IPS-NIHi7 (cell line): ENCODE measurements around the gene RAP2B.

Experiments
- DNase-seq: peaks from one replicate; pipeline ENCODE4 v3.0.0; 2012; ENCODE audit warnings: mixed read lengths; ENCODE audit errors: extremely low spot score

Gene RAP2B

DNA sequence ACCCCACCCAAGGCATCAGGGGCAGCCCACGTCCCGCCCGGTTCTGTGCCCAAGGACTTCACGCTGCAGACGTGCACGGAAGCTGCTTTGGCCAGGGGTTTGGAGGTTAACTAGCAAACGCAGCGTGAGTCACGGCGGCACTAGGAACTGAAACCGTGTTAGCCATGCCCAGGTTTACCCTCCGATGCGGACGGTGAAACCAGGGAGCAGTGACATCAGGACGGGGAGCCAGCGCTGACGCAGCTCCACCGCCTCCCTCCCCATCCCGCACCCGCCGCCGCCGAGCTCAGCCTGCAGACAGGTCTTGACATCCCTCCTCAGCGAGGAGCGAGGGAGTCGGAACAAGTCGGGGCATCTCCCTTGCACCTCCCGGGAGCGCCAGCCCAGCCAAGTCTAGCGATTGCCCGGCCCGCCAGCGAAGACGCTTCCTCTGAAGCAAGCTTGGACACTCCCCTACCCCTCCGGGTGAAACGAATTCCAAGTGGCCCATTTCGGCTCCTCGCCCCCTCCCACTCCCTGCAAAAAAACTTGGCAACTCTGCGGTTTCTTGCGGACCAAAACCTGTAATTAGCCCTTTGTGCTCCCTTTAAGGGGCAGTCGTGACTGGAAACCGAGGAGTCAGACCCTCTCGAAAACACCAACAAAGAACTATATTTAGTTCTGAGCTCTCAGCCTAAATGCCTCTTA, 1.4 kb upstream of the RAP2B start:
- DNase-seq = peak; percentile 73

DNA sequence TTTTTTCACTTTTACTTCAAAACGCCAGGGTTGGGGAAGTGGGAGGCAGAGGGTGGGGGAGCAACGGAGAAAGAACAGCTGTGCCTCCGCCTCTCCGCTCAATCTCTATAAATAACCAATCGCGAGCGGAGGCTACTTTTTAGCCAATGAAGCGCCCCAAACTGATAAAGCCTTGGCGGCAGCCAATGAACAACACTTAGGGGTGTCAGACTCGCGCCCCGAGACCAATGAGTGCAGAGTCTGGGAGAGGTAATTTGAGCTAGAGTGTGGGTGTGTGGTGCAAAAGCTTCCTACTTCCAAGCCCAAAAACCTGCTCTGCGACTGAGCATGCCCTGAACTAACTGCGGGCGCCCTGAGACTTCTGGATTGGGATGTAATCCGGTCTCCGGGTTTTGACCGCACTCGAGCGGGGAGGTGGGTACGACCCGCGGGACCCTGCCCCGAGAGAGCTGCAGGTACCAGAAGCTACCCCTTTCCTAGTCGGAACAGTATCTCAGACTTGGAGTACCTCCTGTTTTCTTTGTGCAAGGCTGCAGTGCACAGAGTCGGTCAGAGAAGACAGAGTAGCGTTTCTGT, 800 bp upstream of the RAP2B start:
- DNase-seq = peak; percentile 93

DNA sequence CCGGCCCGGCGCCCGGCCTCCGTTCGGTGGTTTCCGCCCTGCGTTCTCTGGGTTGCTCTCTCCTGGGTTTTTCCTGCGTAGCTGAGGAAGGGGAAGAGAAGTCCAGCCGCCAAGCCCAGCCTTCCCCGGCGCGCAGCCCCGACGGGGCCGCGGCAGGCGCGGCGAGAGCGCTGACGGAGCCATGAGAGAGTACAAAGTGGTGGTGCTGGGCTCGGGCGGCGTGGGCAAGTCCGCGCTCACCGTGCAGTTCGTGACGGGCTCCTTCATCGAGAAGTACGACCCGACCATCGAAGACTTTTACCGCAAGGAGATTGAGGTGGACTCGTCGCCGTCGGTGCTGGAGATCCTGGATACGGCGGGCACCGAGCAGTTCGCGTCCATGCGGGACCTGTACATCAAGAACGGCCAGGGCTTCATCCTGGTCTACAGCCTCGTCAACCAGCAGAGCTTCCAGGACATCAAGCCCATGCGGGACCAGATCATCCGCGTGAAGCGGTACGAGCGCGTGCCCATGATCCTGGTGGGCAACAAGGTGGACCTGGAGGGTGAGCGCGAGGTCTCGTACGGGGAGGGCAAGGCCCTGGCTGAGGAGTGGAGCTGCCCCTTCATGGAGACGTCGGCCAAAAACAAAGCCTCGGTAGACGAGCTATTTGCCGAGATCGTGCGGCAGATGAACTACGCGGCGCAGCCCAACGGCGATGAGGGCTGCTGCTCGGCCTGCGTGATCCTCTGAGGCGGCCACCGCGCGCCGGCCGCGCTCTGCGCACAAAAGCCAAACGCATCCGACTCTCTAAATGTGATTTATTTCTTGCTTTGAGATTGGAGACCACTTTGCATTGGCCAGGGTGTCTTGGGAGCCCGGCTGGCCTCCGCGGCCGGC, 727 bp downstream of the RAP2B start:
- peak; percentile 8 for DNase-seq

DNA sequence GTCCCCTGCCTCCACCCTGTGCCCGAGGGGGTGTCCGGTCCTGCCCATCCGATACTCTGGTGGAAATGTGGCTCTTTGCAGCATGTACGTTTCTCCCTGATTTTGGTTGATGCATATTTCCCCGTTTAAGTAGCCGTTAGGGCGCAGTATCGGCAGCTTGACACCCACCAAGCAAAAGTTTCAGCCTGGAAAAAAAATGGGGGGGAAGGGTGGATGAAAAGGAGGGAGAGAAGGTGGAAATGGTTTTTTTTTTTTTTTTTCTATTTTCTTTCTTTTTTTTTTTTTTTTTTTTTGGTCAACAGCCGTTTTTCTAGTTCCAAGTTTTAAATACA, 1.3 kb downstream of the RAP2B start:
- DNase-seq = no peak

DNA sequence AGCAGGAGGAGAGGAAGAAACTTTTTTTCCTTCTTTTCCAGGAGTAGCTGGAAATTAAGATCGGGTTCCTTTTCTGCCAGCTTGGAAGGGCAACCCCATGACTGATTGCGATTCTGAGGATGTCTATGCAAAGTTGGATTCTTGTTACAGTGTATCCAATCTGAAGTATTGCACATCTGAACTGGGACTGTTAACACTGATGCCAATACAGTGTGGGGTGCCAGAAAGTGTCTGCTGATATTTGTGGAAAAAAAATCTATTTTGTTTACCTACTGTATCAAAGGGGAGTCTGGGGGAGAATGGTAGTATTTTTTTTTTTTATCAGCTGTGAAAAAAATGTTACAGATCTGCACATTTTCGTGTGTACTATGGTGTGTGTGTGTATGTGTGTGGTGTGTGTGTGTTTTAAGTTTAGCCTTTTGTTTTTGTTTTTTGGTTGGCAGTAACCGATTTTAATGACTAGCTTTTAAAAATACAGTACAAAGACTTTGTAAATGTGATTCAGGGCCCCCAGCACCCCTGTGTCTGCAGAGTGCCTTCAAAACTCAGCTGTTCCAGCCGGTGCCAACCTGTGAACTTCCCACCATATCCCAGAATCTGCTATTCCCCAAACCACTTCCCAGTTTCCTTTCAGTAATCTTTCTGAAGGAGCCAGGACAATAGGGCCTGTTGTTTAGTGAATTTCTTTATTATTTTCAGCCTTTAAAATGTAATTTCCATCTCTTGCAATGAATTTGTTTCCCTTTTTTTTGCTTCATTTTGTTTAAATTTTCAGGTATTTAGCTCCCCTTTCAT, 1.9 kb downstream of the RAP2B start:
- DNase-seq = no peak

DNA sequence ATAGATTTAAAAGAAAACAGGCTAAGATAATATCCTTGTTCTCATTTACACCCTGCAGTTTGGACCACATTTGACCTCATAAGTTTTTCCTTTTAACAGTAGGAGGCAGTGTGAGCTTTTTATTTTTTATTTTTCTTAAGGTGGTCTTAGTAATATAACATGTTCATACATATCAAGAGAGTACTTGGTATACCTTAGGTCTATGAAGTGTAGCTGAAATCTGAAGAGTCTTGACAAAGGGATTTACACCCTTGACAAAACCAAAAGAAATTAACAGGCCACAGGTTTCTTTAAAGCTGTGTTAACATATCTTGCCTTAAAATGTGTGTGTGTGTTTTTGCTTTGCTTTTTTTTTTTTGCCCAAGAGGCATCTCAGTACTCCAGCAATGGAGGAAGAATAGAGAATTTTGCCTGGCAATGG, 3.2 kb downstream of the RAP2B start:
- no peak for DNase-seq

DNA sequence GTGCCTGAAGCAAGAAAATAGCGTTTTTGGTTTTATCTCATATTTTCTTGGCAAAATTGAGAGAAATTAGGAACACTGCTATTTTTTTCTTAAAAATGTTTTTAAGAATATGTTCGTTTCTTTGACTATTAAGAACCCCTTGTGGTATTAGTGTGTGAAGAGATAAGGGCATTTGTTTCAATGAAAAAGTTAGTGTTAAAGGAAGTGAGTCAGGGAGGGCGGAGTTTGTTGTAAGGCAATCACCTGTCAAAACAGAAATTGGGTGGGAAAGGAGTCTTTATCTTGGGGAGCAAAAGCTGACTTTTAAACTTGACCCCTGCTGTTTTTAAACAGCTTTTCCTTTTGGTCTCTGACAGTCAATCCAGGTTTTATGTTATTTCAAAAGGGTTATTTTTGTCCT, 4.2 kb downstream of the RAP2B start:
- DNase-seq = peak; percentile 12

DNA sequence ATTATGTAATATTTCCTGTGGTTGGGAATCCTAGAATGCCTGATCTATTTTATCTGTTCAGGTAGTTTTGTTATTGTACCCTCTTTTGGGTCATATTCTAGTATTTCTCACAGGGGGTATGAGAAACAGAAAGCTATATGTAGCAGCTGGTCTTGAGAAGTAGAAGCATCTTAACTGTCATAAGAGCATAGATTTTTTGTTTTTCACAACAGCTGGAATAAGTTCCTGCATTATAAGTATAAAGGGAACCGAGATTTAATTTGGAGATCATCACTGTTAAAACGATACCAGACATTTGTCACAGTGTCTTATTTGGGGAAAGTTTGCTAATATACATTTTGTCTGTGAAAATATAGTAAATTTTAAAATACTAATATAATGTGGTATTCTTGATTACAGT, 4.8 kb downstream of the RAP2B start:
- no peak for DNase-seq

DNA sequence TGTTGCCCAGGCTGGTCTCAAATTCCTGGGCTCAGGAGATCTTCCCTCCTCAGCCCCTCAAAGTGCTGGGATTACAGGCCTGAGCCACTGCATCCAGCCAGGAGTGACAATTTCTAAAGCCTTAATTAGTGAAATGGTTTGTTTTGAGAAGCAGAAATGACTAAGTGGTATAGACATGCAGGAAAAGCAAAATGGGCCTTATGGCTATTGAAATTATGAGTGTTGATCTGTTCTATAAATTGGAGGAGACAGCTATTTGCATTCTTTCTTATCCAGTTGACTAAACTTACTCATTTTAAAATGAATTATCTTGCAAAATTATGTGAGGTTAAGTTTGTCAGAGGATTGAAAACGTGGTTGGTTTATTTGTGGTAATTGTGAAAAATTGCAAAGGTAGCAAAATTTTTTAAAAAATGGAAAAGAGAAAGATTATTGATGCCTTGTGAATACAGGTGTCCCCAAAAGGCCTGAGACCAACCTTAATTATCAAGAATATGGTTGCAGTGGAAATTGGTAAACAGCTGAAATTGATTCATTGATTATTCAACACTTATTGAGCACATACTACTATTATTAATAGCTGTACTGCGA, 7.9 kb downstream of the RAP2B start:
- DNase-seq = no peak

DNA sequence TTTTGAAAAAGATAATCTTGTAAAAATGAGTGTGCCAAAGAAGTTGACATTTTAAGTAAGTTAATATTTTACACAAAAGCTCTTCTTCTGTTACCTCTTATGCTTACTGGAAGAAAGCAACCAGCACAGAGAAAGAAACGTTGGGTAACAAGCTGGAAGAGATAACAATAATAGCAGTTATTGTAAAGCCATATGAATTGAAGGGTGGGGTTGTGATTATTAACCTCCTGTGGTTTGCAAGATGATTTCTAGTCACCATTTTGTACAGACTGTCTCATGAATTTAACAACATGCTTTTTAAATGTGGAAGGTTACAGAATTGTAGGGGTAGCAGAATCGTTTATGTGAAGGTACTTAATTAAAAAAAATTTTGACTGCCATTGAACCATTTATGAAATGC, 9.2 kb downstream of the RAP2B start:
- DNase-seq = no peak

DNA sequence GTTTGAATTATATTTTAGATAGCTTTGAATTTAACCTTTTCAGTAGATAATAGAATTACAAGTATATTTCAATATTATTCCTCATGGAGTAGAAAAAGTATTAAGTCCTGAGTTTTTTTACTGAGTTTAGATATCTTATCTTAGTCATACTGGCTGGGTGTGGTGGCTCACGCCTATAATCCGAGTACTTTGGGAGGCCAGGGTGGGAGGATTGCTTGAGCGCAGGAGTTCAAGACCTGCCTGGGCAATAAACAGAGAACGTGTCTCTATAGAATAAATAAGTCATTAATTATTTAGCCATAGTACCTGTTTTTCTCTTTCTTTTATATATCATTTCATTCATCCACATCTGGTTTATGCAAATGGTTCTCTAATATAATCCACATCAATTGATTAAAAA, 9.9 kb downstream of the RAP2B start:
- no peak for DNase-seq

DNA sequence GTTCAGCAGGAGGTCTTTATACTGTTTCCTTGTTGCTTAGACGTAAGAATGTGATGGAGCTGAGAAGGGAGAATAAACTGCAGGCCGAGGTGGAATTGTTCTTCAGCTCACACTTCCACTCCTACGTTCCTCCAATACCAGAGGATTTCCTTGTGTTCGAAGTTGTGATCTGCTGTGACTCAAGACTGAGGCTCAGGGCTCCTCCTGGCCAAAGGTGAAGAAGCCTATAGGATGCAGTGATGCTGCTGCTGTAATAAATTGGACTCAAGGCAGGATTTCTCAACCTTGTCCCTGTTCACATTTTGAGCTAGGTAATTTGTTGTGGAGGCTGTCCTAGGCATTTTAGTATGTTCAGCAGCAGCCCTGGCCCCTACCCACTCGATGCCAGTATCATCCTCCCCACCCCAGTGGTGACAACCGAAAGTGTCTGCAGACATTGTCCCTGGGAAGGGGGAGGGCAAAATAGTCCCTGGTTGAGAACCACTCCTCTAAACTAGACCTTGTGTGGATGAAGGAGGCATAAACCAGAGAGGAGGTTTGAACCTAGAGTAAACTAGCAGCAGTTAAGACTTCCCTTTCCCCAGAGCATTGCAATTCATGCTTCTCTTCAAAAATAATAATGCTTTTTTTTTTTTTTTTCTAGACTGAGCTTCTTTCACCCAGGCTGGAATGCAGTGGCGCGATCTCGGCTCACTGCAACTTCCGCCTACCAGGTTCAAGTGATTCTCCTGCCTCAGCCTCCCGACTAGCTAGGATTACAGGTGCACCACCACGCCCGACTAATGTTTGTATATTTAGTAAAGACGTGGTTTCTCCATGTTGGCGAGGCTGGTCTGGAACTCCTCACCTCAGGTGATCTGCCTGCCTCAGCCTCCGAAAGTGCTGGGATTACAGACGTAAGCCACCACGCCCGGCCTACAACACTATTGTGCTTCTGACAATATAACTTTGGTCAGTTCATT, 11.1 kb downstream of the RAP2B start:
- no peak for DNase-seq

DNA sequence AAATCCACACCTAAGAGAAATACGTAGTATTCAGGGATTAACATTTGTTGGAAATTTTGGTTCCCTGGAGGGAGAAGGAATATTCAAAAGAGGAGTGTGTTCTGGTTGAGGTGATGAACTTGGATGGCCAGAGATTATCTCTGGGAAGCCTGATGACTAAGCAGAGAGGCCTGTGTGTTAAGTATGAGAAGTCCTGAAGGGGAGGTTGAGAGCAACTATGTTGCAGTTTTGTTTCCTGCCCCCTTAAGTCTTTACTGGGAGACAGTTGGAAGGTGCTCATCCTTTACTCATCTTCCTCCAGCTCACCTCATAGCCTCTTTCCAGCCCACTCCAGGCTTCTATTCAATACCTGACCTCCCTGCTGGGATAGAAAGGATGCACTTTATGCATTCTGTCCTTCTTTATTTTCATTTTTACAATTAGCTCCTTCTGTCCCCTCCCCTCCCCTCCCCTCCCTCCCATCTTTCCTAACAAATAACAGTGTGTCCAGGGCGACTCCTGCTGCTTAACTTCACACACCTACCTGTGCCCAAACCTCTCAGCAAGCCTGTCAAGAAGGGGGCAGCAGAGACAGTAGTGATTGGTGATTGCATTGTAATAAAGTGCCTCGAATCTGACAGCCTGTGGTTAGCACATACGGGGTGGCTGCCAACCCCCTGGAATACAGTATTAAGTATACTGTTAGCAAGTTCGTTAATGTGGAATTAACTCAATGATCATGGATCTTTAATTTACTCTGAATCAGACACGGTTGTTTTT, 11.9 kb downstream of the RAP2B start:
- DNase-seq = peak; percentile 43

DNA sequence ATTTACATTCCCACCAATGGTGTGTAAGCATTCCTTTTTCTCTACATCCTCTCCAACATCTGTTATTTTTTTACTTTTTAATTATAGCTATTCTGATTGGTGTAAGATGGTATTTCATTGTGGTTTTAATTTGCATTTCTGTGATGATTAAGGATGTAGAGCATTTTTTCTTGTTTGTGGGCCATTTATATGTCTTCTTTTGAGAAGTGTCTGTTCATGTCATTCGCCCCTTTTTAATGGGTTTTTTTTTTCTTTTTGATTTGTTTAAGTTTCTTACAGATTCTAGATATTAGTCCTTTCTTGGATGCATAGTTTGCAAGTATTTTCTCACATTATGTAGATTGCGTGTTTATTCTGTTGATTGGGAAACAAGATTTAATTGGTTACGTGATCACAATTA, 14.2 kb downstream of the RAP2B start:
- DNase-seq = no peak

DNA sequence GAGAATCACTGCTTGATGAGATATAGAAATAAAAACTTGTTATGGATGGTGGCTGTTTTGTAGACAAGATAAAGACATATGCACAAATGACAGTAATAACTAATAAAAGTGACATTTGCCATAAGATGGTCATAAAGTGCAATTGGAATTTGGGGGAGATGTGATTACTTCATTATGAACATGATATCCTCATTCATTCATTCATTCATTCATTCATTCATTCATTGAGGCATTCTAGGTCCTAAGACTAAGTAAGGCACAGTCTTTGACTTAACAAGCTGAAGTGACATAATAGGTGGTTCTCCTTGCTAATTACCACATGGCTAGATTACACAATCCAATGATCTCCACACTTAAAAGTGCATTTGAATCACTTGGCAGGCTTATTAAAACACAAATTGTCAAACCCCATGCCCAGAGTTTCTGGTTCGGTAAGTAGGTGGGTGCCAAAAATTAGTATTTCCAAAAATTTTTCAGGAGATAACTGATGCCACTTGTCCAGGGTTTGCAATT, 18.9 kb downstream of the RAP2B start:
- no peak for DNase-seq

DNA sequence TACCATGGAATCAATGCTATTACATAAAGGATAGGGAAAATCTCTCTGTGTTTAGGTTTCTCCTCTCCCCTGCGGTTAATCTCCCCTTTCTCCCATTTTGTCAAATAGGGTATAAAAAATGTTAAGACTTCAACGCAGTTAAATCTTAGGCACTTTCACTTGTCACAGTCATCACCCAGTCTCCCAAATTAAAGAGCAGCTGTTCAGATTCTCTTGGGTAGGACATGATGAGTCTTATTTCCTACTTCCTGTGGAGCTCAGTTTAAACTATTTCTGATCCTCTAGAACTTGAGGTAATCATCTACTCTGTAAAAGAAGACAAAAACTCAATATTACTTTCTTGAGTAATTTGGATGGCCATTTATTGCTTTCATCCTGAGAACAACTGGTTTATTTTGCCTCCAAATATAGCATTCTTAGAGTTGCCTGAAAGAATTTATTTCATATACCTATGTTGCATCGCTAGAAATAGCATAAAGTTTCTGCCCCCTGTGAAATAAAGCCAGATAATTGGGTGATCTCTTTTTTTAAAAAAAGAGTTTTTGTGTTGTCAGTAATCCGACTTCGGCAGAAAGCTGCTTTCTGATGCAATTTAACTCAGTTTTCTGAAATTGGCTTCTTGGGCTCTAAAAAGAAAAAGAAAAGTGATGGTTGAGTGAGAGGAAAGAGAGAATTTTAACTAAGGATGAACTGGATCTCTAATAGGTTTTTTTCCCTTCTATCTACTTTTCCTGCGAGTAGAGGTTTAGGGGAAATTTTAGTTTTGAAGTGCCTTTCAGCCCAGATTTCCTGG, 20.7 kb downstream of the RAP2B start:
- DNase-seq = no peak

DNA sequence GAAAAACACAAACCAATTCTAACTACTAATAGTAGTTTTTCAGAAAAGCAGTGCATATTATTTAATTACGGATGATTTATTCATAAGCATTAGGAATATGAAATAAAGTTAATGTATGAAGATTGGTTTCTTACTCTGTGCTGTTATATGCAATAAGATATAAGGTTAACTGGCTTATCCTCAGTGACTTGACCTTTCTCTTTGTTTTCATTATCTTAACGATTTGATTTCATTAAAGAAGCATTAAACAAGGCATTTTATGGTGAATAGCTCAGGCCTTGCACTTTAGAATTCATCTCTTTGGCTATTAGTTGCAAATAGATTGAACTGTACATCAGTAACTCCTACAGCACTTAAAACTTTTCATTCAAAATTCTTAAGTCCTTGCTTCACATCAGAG, 28.9 kb downstream of the RAP2B start:
- no peak for DNase-seq

DNA sequence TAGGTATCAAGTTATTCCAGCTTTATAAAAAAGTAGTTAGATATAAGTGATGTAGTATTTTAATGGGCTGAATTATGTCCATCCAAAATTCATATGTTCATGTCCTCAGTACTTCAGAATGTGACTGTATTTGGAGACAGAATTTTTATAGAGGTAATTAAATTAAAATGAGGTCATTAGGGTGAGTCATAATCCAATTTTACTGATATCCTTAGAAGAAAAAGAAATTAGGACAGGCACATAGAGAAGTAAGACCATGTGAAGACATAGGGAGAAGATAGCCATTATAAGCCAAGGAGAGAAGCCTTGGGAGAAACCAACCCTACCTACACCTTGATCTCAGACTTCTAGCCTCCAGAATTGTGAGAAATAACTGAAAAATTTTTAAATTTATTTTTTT, 30.3 kb downstream of the RAP2B start:
- no peak for DNase-seq
